Ishikawa (cell line): ENCODE measurements around the gene NGDN.

Source experiments
- CEBPB ChIP-seq: IDR thresholded peaks from 2 replicates; pipeline ENCODE4 v1.6.1; 2012
- CREB1 ChIP-seq: IDR thresholded peaks from 2 replicates; pipeline ENCODE4 v1.6.1; 2012; ENCODE audit warnings: low read depth
- EGR1 ChIP-seq: IDR thresholded peaks from 2 replicates; pipeline ENCODE4 v1.6.1; 2012
- EP300 ChIP-seq: IDR thresholded peaks from 2 replicates; pipeline ENCODE4 v1.6.1; 2012; ENCODE audit warnings: borderline replicate concordance
- FOXM1 ChIP-seq: IDR thresholded peaks from 2 replicates; pipeline ENCODE4 v1.6.1; 2012; ENCODE audit warnings: low read depth, borderline replicate concordance
- NFIC ChIP-seq: IDR thresholded peaks from 2 replicates; pipeline ENCODE4 v1.6.1; 2012
- RAD21 ChIP-seq: IDR thresholded peaks from 2 replicates; pipeline ENCODE4 v1.6.1; 2012; ENCODE audit warnings: low read depth
- TAF1 ChIP-seq: IDR thresholded peaks from 2 replicates; pipeline ENCODE4 v1.6.1; 2012; ENCODE audit warnings: low read depth, mild to moderate bottlenecking
- TCF12 ChIP-seq: IDR thresholded peaks from 2 replicates; pipeline ENCODE4 v1.6.1; 2012; ENCODE audit warnings: low read depth
- TEAD4 ChIP-seq: IDR thresholded peaks from 2 replicates; pipeline ENCODE4 v1.6.1; 2012
- YY1 ChIP-seq: IDR thresholded peaks from 2 replicates; pipeline ENCODE4 v1.6.1; 2012; ENCODE audit warnings: low read depth
- ZBTB7A ChIP-seq: IDR thresholded peaks from 2 replicates; pipeline ENCODE4 v1.6.1; 2012; ENCODE audit warnings: low read depth
- TF ChIP-seq, protein P1 (sequence below): IDR thresholded peaks from 2 replicates; pipeline ENCODE4 v1.6.1; 2012
- TF ChIP-seq, protein P2 (sequence below): IDR thresholded peaks from 2 replicates; pipeline ENCODE4 v1.6.1; 2012; ENCODE audit warnings: low read depth, mild to moderate bottlenecking
- TF ChIP-seq, protein P3 (sequence below): IDR thresholded peaks from 2 replicates; pipeline ENCODE4 v1.6.1; 2012

Gene NGDN

DNA sequence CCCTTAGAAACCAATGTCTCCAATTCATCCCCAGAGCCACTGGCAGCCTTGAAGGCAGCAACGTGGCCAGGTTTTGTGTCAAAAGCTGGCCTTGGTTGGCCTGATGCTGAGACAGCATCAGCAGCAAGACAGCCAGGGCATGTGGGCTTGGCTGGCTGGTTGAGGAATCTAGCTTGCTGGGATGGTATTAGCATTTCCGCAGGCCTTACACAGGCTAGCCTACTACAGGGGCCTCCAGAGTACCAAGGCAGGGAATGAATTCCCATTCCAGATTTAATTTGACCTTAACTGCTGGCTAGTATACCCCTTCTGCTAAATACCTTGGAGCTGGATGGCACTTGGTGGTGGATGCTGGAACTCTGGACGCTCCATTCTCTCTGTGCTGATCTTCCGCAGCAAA is 15.8 kb downstream of the NGDN start:
- TF ChIP-seq TEAD4 (no peak), RAD21 (no peak)
- TF ChIP-seq, protein P1, sequence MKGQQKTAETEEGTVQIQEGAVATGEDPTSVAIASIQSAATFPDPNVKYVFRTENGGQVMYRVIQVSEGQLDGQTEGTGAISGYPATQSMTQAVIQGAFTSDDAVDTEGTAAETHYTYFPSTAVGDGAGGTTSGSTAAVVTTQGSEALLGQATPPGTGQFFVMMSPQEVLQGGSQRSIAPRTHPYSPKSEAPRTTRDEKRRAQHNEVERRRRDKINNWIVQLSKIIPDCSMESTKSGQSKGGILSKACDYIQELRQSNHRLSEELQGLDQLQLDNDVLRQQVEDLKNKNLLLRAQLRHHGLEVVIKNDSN = no peak

DNA sequence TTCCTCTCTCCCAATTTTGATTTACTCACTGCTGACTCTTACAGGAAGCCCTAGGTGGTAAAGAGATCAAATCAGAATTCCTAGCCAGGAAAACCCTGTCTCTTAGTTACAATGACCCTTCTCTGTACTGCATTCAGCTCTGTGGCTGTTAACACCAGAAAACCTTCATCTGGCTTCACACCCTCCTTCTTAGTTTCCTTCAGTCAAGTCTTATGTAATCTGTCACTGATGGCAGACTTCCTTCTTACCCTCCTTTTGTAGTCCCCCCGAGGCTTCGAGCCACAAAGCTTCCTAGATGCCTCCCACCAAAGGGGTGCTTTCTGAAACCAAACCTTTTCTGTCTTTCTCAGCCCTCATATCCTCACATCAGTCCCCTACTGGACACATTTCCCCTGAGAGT is 16.5 kb downstream of the NGDN start:
- TF ChIP-seq, protein P2, sequence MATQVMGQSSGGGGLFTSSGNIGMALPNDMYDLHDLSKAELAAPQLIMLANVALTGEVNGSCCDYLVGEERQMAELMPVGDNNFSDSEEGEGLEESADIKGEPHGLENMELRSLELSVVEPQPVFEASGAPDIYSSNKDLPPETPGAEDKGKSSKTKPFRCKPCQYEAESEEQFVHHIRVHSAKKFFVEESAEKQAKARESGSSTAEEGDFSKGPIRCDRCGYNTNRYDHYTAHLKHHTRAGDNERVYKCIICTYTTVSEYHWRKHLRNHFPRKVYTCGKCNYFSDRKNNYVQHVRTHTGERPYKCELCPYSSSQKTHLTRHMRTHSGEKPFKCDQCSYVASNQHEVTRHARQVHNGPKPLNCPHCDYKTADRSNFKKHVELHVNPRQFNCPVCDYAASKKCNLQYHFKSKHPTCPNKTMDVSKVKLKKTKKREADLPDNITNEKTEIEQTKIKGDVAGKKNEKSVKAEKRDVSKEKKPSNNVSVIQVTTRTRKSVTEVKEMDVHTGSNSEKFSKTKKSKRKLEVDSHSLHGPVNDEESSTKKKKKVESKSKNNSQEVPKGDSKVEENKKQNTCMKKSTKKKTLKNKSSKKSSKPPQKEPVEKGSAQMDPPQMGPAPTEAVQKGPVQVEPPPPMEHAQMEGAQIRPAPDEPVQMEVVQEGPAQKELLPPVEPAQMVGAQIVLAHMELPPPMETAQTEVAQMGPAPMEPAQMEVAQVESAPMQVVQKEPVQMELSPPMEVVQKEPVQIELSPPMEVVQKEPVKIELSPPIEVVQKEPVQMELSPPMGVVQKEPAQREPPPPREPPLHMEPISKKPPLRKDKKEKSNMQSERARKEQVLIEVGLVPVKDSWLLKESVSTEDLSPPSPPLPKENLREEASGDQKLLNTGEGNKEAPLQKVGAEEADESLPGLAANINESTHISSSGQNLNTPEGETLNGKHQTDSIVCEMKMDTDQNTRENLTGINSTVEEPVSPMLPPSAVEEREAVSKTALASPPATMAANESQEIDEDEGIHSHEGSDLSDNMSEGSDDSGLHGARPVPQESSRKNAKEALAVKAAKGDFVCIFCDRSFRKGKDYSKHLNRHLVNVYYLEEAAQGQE = no peak
- no peak for TF ChIP-seq TCF12
- TF ChIP-seq, protein P3, sequence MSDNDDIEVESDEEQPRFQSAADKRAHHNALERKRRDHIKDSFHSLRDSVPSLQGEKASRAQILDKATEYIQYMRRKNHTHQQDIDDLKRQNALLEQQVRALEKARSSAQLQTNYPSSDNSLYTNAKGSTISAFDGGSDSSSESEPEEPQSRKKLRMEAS = no peak
- TF ChIP-seq NFIC = no peak
- no peak for TF ChIP-seq EP300
- no peak for TF ChIP-seq CREB1
- TF ChIP-seq TEAD4 = no peak
- TF ChIP-seq FOXM1 = no peak
- TF ChIP-seq CEBPB = no peak
- TF ChIP-seq, protein P1 = no peak
- TF ChIP-seq YY1 = no peak
- no peak for TF ChIP-seq ZBTB7A
- TF ChIP-seq EGR1 = no peak
- no peak for TF ChIP-seq RAD21
- no peak for TF ChIP-seq TAF1

DNA sequence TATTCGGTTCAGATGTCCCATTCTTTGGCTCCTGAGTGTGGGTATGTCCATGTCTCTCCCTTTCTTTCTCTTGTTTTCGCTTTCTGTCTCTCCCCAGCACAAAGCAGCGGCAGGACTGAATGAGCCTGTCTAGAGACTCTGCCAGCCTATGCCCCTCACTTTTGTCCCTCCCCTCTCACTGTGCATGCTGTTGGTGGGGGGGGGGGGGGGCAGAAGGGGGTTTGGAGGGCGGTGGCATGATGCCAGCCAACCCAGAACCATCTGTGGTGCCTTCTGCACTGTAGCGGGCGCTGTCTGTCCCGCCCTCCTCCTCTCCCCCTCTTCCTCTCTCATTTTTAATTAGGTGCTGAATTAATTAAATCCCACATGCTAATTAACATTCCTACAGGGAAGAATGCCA is 17.7 kb downstream of the NGDN start:
- TF ChIP-seq CEBPB = no peak
- TF ChIP-seq, protein P2 = no peak
- no peak for TF ChIP-seq TAF1
- TF ChIP-seq NFIC = no peak
- TF ChIP-seq TEAD4 = no peak
- TF ChIP-seq, protein P1 = no peak
- TF ChIP-seq EGR1 = no peak
- TF ChIP-seq, protein P3 = no peak
- no peak for TF ChIP-seq CREB1
- no peak for TF ChIP-seq ZBTB7A
- TF ChIP-seq YY1 = no peak
- TF ChIP-seq RAD21 = no peak
- TF ChIP-seq FOXM1 = no peak
- no peak for TF ChIP-seq EP300
- no peak for TF ChIP-seq TCF12

DNA sequence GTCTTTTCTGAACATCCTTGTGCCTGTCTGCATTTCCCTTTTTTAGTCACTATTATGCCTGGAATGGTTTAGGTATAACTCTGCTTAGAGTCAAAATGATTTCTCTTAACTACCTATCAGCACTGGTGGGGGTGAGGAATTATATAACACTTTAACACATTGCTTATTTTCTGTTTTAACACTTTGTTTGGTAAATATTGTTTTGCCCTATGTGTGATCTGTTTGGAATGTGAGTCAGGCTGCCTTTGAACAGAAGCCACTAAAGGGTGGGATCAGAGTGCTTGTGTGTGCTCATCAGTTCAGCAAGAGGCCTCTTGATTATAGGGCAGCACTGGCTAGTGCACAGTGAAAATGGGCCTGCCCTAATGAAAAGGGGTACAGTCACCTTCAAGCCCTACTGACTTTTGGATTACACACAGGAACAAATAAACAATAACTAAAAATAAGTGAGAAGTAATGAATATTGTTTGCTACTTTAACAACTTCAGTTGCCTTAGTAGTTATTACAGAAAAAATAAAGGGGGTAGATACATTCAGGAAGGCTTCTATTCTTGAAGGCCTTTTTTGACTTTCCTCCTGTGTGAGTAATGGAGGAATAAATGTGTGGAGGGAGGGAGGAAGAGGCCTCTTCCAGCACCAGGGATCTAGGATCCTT is 23.2 kb downstream of the NGDN start:
- TF ChIP-seq FOXM1 (no peak), TAF1 (no peak), CEBPB (no peak), CREB1 (no peak), TEAD4 (no peak), EGR1 (no peak), YY1 (no peak), ZBTB7A (no peak), EP300 (no peak), RAD21 (no peak), TCF12 (no peak), NFIC (no peak)
- TF ChIP-seq, protein P3 = no peak
- TF ChIP-seq, protein P2 = no peak
- TF ChIP-seq, protein P1 = no peak
